HUES48 (cell line): ENCODE measurements around the gene DPEP3.
A peak's percentile ranks its signal among the peaks of the same experiment; 100 is the strongest.
"Not testable (repeated sequence)": the region's sequence is repeated elsewhere in the genome, so short reads cannot be mapped to it uniquely, and the experiment has no call there.

Experiments
- H3K27ac ChIP-seq: one replicate; pipeline ENCODE4 v1.7.0; 2013; ENCODE audit warnings: low read depth, low read length, inconsistent platforms
- H3K27me3 ChIP-seq: 2 replicates; pipeline ENCODE4 v1.6.1; 2013; ENCODE audit warnings: mild to moderate bottlenecking, low read length; ENCODE audit not compliant: control insufficient read depth, insufficient read depth
- H3K36me3 ChIP-seq: 2 replicates; pipeline ENCODE4 v1.6.1; 2013; ENCODE audit warnings: low read length; ENCODE audit not compliant: control insufficient read depth, insufficient read depth
- H3K4me1 ChIP-seq: 2 replicates; pipeline ENCODE4 v1.6.1; 2013; ENCODE audit warnings: mild to moderate bottlenecking, low read length; ENCODE audit not compliant: control insufficient read depth, insufficient read depth
- H3K4me3 ChIP-seq: 2 replicates; pipeline ENCODE4 v1.5.1; 2013; ENCODE audit warnings: mild to moderate bottlenecking, low read depth, low read length
- H3K9ac ChIP-seq: 2 replicates; pipeline ENCODE4 v1.6.1; 2013; ENCODE audit warnings: mild to moderate bottlenecking, low read depth, low read length, moderate library complexity
- H3K9me3 ChIP-seq: 2 replicates; pipeline ENCODE4 v1.6.1; 2013; ENCODE audit warnings: low read length; ENCODE audit not compliant: control insufficient read depth, insufficient read depth

The DPEP3 gene

GRCh38 chr16:67976205-67976604 lies 4.1 kb downstream of the DPEP3 start:
- no peak overlapping the region for H3K9ac ChIP-seq

DNA sequence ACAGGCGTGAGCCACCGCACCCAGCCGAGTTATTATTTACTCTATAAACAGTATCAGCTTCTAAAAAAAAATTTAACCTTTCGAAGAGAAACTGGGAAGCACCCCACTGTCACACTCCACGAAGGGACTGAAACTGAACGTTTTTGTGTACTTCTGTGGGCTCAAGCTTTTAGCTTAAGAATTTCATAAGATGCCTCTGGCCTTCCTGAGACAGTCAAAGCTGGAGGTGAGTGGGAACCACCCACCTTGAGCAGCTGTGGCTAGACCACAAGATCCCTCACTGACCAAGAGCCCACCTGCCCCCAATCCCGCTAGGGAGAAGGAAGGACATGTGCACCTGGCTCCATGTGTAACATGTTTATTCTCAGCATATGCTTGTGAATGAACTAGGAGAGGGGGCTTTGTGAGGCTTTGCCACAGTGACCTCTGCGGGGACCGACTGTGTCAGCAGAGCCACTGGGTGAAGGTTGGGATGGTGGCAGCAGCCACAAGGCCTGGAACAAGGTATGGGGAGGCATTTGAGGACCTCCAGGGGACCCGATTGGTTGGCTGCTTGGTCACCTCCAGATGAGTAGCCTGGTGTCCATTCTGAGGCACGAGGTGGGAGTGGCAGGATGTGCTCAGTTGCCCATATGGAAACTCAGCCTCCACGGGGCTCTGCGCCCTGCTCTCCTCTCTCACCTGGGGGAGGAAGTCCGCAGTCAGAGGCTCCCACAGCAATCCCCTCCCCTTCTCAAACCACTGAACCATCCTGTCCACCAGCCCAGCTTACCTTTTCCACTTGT lies 4.8 kb downstream of the DPEP3 start:
- no peak overlapping the region for H3K27ac ChIP-seq
- no peaks in the 10 kb centered on the region for H3K27me3 ChIP-seq
- H3K4me1 ChIP-seq: no peaks in the 10 kb centered on the region
- no peaks in the 10 kb centered on the region for H3K36me3 ChIP-seq
- no peak overlapping the region for H3K4me3 ChIP-seq
- H3K9me3 ChIP-seq: no peaks in the 10 kb centered on the region
- H3K9ac ChIP-seq: no peak overlapping the region

More at GRCh38 chr16:67976205-67976604, 4.1 kb downstream of the DPEP3 start:
- Histone ChIP-seq H3K4me3 (no peak overlapping the region), H3K4me1 (no peaks in the 10 kb centered on the region), H3K9me3 (no peaks in the 10 kb centered on the region), H3K27me3 (no peaks in the 10 kb centered on the region), H3K27ac (no peak overlapping the region), H3K36me3 (no peaks in the 10 kb centered on the region)

DNA sequence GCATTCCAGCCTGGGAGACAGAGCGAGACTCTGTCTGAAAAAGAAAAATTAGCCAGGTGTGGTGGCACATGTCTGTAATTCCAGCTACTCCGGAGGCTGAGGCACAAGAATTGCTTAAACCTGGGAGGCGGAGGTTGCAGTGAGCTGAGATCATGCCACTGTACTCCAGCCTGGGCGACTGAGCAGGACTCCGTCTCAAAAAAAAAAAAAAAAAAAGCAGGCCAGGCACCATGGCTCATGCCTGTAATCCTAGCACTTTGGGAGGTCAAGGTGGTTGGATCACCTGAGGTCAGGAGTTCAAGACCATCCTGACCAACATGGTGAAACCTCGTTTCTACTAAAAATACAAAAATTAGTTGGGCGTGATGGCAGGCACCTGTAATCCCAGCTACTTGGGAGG lies 8.0 kb downstream of the DPEP3 start:
- H3K27me3 ChIP-seq, H3K9ac ChIP-seq, H3K27ac ChIP-seq, H3K9me3 ChIP-seq, H3K4me1 ChIP-seq, H3K36me3 ChIP-seq, H3K4me3 ChIP-seq: not testable (repeated sequence)

- Histone ChIP-seq H3K27me3 (no peaks in the 10 kb centered on the region), H3K27ac (no peak overlapping the region), H3K4me1 (peaks cover 19% of the 10 kb centered on the region), H3K9ac (no peak overlapping the region), H3K9me3 (no peaks in the 10 kb centered on the region), H3K36me3 (no peaks in the 10 kb centered on the region), H3K4me3 (no peak overlapping the region)
Observed at GRCh38 chr16:67971111-67971510, 9.2 kb downstream of the DPEP3 start.

DNA sequence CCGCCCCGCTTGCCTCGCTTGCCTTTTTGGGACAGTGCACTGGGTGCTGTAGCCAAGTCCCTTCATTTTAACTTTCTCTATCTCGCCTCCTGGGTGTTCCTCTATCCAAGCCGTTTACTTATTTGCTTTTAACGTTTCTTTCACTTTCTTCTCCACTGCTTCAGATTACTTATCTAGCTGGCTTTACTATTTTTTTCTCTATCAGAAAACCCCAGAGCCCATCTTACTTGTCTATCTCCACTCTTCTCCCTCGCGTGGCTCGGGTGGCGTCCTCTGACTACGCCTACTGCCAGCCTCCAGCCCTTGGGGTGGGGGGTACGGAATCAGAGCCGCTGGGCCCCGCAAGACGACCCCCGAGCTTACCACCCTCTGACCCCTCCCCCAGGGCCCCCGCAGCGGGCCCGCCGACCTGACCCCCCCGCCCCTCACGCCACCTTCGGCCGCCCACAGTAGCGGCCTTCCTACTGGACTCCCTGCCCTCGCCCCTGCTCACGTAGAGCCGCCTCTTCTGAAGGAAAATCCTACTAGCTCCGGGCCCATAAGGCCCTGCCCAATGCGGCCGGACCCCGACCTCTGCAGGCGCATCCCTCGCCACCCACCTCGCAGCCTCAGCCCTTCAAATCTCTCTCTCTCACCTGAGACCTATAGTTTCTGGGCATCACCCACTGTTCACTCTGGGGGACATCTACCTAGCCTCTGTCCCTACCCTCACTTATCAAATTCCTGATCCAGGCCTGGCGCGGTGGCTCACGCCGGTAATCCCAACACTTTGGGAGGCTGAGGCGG lies 10.9 kb downstream of the DPEP3 start:
- Histone ChIP-seq H3K4me1 (peaks cover 19% of the 10 kb centered on the region), H3K27ac (no peak overlapping the region), H3K27me3 (no peaks in the 10 kb centered on the region), H3K9ac (no peak overlapping the region), H3K9me3 (no peaks in the 10 kb centered on the region), H3K4me3 (peak overlapping the region; percentile 76; the same call in 1 of the 2 replicates), H3K36me3 (0 out of 2 replicates have a peak, but pooled peaks cover 2% of the 10 kb centered on the region)

- Histone ChIP-seq H3K27me3 (no peaks in the 10 kb centered on the region), H3K4me3 (peak within 1 kb of the TSS; percentile 76), H3K9me3 (no peaks in the 10 kb centered on the region), H3K9ac (peak within 1 kb of the TSS; percentile 39), H3K36me3 (0 out of 2 replicates have a peak, but pooled peaks cover 2% of the 10 kb centered on the region), H3K27ac (peak within 1 kb of the TSS; percentile 64), H3K4me1 (peaks cover 19% of the 10 kb centered on the region)
Observed at GRCh38 chr16:67968400-67969253, 11.7 kb downstream of the DPEP3 start, which contains the start of gene SLC12A4. SLC12A4 (minus strand) TSS chr16:67968637; CDS start chr16:67968553, 84 bp downstream.

DNA sequence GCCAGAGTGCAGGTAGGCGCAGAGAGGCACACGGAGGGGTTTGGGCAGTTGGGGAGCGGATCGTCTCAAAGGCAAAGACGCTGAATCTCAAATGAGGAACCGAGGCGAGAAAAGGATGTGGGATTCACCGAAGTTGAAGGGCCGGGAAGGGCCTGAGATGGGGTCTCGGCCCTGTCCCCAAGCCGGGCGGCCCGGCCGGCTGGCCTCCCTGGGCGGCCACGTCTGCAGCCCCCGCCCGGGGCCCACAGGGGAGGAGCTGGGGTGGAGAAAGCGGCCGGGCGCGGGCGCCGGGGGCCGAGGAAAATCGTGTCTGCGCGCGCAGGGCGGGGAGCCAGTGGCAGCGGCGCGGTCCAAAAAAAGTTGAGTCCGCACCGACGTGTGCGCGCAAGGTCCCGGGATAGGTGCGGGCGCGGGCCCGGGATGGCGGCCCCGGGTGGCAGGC lies 12.3 kb downstream of the DPEP3 start:
- H3K4me3 ChIP-seq: peak overlapping the region; percentile 76
- no peaks in the 10 kb centered on the region for H3K27me3 ChIP-seq
- peaks cover 19% of the 10 kb centered on the region for H3K4me1 ChIP-seq
- peaks cover 7% of the 10 kb centered on the region for H3K36me3 ChIP-seq
- H3K27ac ChIP-seq: peak overlapping the region; percentile 64
- H3K9me3 ChIP-seq: no peaks in the 10 kb centered on the region
- H3K9ac ChIP-seq: peak overlapping the region; percentile 39

DNA sequence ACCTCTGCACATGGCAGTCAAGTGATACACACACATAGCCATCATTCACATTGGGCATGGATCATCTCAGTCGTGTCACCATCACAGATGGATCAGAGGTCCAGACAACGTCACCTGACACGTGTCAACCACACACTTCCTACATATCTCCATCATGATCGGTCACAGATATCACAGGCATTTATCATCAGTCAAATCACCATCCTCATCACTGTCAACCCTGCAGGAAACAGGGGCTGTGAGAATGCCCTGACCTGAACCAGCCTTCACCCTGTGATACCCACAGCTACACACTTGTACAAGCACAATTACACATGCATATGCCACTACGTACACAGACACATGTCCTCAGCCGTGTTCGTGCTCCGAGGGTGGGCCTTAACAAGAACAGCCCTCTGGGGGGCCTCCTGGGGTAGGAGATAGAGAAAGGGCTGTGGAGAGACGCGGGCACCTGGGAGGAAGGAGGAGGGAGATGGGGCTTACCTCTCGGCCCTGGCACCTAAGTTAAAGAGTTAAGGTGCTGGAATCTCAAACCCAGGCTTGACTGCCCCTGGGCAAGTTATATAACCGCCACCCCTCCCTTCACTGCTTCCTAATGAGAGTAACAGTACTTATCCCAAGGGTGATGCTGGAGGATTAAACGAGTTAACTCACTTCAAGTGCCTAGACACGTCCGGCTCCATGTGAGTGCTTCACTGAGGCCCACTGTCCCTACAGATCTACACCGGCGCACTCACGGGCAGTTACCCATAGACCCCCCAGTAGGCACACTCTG lies 12.9 kb downstream of the DPEP3 start:
- Histone ChIP-seq H3K4me3 (peak overlapping the region; percentile 76), H3K27ac (peak overlapping the region; percentile 64), H3K36me3 (peaks cover 12% of the 10 kb centered on the region), H3K27me3 (no peaks in the 10 kb centered on the region), H3K9ac (peak overlapping the region; percentile 39), H3K9me3 (no peaks in the 10 kb centered on the region), H3K4me1 (peaks cover 19% of the 10 kb centered on the region)

GRCh38 chr16:67966549-67967182 lies 13.6 kb downstream of the DPEP3 start:
- Histone ChIP-seq H3K4me1 (peaks cover 19% of the 10 kb centered on the region), H3K36me3 (peaks cover 19% of the 10 kb centered on the region), H3K27me3 (no peaks in the 10 kb centered on the region), H3K27ac (no peak overlapping the region), H3K4me3 (peak overlapping the region; percentile 76; the same call in 1 of the 2 replicates), H3K9me3 (no peaks in the 10 kb centered on the region), H3K9ac (peak overlapping the region; percentile 27; the same call in 1 of the 2 replicates)
